Putamen (tissue), 1 donor: ENCODE data around the gene UTP11.

Experiments
- DNase-seq: peaks from one replicate; pipeline ENCODE4 v3.0.0-alpha.2; 2016; ENCODE audit warnings: low spot score

Gene UTP11

GRCh38 chr1:38071312-38072256, 59.0 kb downstream of the UTP11 start:
- DNase-seq = no peak

GRCh38 chr1:38072858-38073257, 60.3 kb downstream of the UTP11 start:
- no peak for DNase-seq

GRCh38 chr1:38073534-38074301, 61.2 kb downstream of the UTP11 start:
- no peak for DNase-seq

- DNase-seq = no peak
Observed at GRCh38 chr1:38074302-38074677, 61.8 kb downstream of the UTP11 start.
